ENCODE results near the gene SPRYD4. TPM values are rescaled to one million over a fixed set of nuclear protein-coding genes. Genes with fewer than 3 reads are reported as not detected.
A peak's percentile ranks its signal among the peaks of the same experiment; 100 is the strongest.

SPRYD4 gene
- total and polyA plus RNA-seq, 2 donors (not counting 1 experiment from before 2014, with no cell fraction given): 3.7 to 7.4 TPM

DNA sequence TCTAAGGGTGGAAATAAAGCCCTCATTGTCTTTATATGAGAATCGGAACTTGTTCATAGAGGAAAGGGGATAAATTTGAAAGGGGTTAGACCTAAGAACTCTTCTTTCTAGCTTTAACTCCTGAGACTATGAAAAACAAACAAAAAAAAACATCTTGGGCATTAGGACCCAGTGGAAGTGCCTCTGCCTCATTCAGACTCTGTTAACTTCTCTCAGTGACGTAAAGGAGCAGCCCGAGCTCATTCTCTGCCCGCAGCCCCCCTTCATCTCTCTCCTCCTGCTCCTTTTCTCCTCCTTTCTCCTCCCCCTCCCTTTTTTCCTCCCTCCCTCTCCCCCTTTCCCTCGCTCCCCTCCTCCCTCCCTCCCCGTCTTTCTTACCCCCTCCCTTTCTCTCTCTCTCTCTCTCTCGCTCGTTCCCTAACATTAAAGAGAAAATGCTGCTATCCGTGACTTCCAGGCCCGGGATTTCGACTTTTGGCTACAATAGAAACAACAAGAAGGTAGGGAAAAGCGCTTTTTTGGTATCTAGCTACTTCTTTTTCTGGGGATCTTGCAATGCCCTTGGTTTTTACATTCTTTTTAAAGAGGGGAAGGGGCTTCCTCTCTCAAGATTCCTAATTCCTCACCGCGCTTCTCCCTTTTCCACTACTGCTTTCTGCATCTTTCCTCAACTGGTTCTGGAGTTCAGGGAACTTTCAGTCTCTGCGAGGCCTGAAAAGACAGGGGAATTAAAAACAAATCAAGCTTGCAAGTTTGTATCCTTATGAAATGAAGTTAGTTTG is 53.4 kb downstream of the SPRYD4 start, which contains the start of gene RBMS2:
Gene RBMS2 (plus strand): TSS at position 231 of the 782 bp plus-strand sequence. CDS start 204 bp downstream, at position 435.
- POLR2A ChIA-PET: interaction anchor here (0.6 to 1.2 kb wide), 5 partner anchors 25 to 556 kb away, joined by 3 to 6 read pairs (median 4); partner anchors contain the start of gene IL23A
- 0% methylated on average over 4 of the region's 15 CpGs for WGBS (ENCODE audit: insufficient coverage)
- peak within 1 kb of the TSS; percentile 63 for H3K9ac ChIP-seq (ENCODE audit: low read length)
- no peaks in the 10 kb centered on the region for H3K79me2 ChIP-seq (ENCODE audit: control insufficient read depth, insufficient read depth, low read length)
- H3K9me3 Mint-ChIP-seq (ENCODE audit: insufficient read depth): no peaks in the 10 kb centered on the region
- H3K4me1 ChIP-seq (ENCODE audit: control insufficient read depth in 2 of 2, insufficient read depth in 2 of 2, low read length in 2 of 2): peaks cover 12 to 20% of the 10 kb centered on the region in 2 donors
- H3K4me3 Mint-ChIP-seq: peak within 1 kb of the TSS; percentile 85
- no peaks in the 10 kb centered on the region for H4K20me1 ChIP-seq (ENCODE audit: control insufficient read depth, insufficient read depth, low read length, poor library complexity, severe bottlenecking)
- H3K9me3 ChIP-seq (ENCODE audit: control extremely low read depth in 1 of 3, control insufficient read depth in 2 of 3, insufficient read depth in 1 of 3, low read length in 2 of 3): no peaks in the 10 kb centered on the region
- H3K27ac ChIP-seq (ENCODE audit: low read length in 2 of 2): peak within 1 kb of the TSS in 1 of 2 donors; percentile 54
- peaks cover 22% of the 10 kb centered on the region for H3K4me1 Mint-ChIP-seq
- H2AFZ ChIP-seq (ENCODE audit: insufficient read depth, low read depth, low read length, poor library complexity, severe bottlenecking): peak within 1 kb of the TSS; percentile 83
- CTCF ChIA-PET: interaction anchor here (0.7 to 3.1 kb wide), 8 partner anchors 8 to 486 kb away, joined by 3 to 15 read pairs (median 4); no protein-coding TSS in a partner anchor
- intact Hi-C loops (cut with micrococcal nuclease): loop anchor here (5.0 kb wide), 1 partner anchor 111 kb away; the partner anchor contains the start of gene BAZ2A
- no peaks in the 10 kb centered on the region for H3K27me3 ChIP-seq (replicated peaks in 1 of 4; ENCODE audit: control extremely low read depth in 1 of 4, control insufficient read depth in 3 of 4, insufficient read depth in 4 of 4, low read length in 3 of 4)
- TF ChIP-seq CTCF (IDR thresholded peaks at IDR 0.05): no peak
- no peak for TF ChIP-seq EZH2 (IDR thresholded peaks at IDR 0.05; ENCODE audit: borderline replicate concordance, insufficient read depth, low read depth, low read length, poor library complexity, severe bottlenecking)
- no peaks in the 10 kb centered on the region for H3K36me3 ChIP-seq (replicated peaks in 1 of 2; ENCODE audit: control extremely low read depth in 1 of 2, control insufficient read depth in 1 of 2, extremely low read depth in 1 of 2, insufficient read depth in 2 of 2, low read length in 1 of 2)
- peak; percentile 66 for DNase-seq
- H3K4me3 ChIP-seq (ENCODE audit: control extremely low read depth in 1 of 5, extremely low read depth in 1 of 5, insufficient read depth in 1 of 5, low read depth in 2 of 5, low read length in 4 of 5): peak within 1 kb of the TSS; percentile 41 to 48 (median 41)
- H3K4me2 ChIP-seq (replicated peaks; ENCODE audit: low read depth, low read length, poor library complexity, severe bottlenecking): peak within 1 kb of the TSS; percentile 66
- H3K27ac Mint-ChIP-seq: peak within 1 kb of the TSS; percentile 47
- peak; percentile 76 for ATAC-seq (ENCODE audit: low read depth)
- peaks cover 4% of the 10 kb centered on the region for H3K27me3 Mint-ChIP-seq
